HG02870 (cell line): ENCODE measurements around the gene RNF157.
A peak's percentile ranks its signal among the peaks of the same experiment; 100 is the strongest.

Experiments used
- ATAC-seq: cut with Tn5 transposase; IDR thresholded peaks from one replicate; pipeline ENCODE4 v1.9.1; 2021; ENCODE audit warnings: mild to moderate bottlenecking, moderate library complexity; ENCODE audit not compliant: unreplicated experiment

Gene RNF157

GRCh38 chr17:76130473-76130872 is 109.8 kb downstream of the RNF157 start:
- ATAC-seq: no peak

GRCh38 chr17:76125922-76126321 is 114.4 kb downstream of the RNF157 start:
- ATAC-seq: no peak

GRCh38 chr17:76125391-76125675 is 115.0 kb downstream of the RNF157 start:
- ATAC-seq: no peak

GRCh38 chr17:76124582-76125390 is 115.5 kb downstream of the RNF157 start:
- ATAC-seq: no peak

GRCh38 chr17:76123749-76124581 is 116.3 kb downstream of the RNF157 start:
- ATAC-seq: no peak

GRCh38 chr17:76123191-76123499 is 117.1 kb downstream of the RNF157 start:
- ATAC-seq: no peak

- ATAC-seq: no peak
Measured at GRCh38 chr17:76122431-76123190, 117.7 kb downstream of the RNF157 start.

GRCh38 chr17:76121932-76122430 is 118.3 kb downstream of the RNF157 start:
- no peak for ATAC-seq

- ATAC-seq: no peak
Measured at GRCh38 chr17:76120658-76121008, 119.7 kb downstream of the RNF157 start.

GRCh38 chr17:76119409-76120371 is 120.6 kb downstream of the RNF157 start:
- no peak for ATAC-seq

- ATAC-seq: no peak
Measured at GRCh38 chr17:76115138-76115754, 125.0 kb downstream of the RNF157 start.

GRCh38 chr17:76111956-76112355 is 128.3 kb downstream of the RNF157 start:
- ATAC-seq: no peak

- ATAC-seq: no peak
Measured at GRCh38 chr17:76107509-76107908, 132.8 kb downstream of the RNF157 start.

- no peak for ATAC-seq
Measured at GRCh38 chr17:76106703-76107102, 133.6 kb downstream of the RNF157 start.

- ATAC-seq: no peak
Measured at GRCh38 chr17:76104896-76105231, 135.4 kb downstream of the RNF157 start.

- no peak for ATAC-seq
Measured at GRCh38 chr17:76104140-76104895, 136.0 kb downstream of the RNF157 start.

- peak; percentile 69 for ATAC-seq
Measured at GRCh38 chr17:76103274-76104139, 136.8 kb downstream of the RNF157 start, which contains the start of gene EXOC7. Gene EXOC7 (minus strand): TSS chr17:76103787. CDS start chr17:76103692, 95 bp downstream.

- ATAC-seq: no peak
Measured at GRCh38 chr17:76102944-76103273, 137.4 kb downstream of the RNF157 start.
